HepG2 (cell line): ENCODE results near the gene PANK4. TPM values are rescaled to one million over a fixed set of nuclear protein-coding genes. Genes with fewer than 3 reads are reported as not detected.

Source experiments
- CHD4 ChIP-seq: fragments of 200-600 bp; sonication (generic); IDR thresholded peaks from 2 replicates; pipeline ENCODE4 v1.7.0; 2017; ENCODE audit warnings: mild to moderate bottlenecking, low read length, borderline replicate concordance
- KDM1A ChIP-seq: IDR thresholded peaks from 2 replicates; pipeline ENCODE4 v1.6.1; 2016; ENCODE audit warnings: missing compliant biosample characterization
- MAFG ChIP-seq: sonication (generic); formaldehyde crosslinking; IDR thresholded peaks from 2 replicates; pipeline ENCODE4 v1.5.1; 2020; ENCODE audit warnings: mild to moderate bottlenecking, missing genetic modification reagents
- NCOA1 ChIP-seq: sonication (generic); formaldehyde crosslinking; IDR thresholded peaks from 2 replicates; pipeline ENCODE4 v1.9.0; 2021; ENCODE audit warnings: missing genetic modification reagents
- REPIN1 ChIP-seq: sonication (generic); formaldehyde crosslinking; IDR thresholded peaks from 2 replicates; pipeline ENCODE4 v1.8.0; 2022; ENCODE audit warnings: missing genetic modification reagents, low read depth, mild to moderate bottlenecking, borderline replicate concordance
- THAP11 ChIP-seq: IDR thresholded peaks from 2 replicates; pipeline ENCODE4 v1.6.1; 2016; ENCODE audit warnings: missing biosample characterization, missing genetic modification reagents
- TOE1 ChIP-seq: sonication (generic); formaldehyde crosslinking; IDR thresholded peaks from 2 replicates; pipeline ENCODE4 v1.4.0; 2020; ENCODE audit warnings: mild to moderate bottlenecking, missing genetic modification reagents
- ZNF121 ChIP-seq: sonication (generic); formaldehyde crosslinking; IDR thresholded peaks from 2 replicates; pipeline ENCODE4 v1.5.0; 2020; ENCODE audit warnings: mild to moderate bottlenecking, missing genetic modification reagents
- ZNF20 ChIP-seq: sonication (generic); formaldehyde crosslinking; IDR thresholded peaks from 2 replicates; pipeline ENCODE4 v1.4.0; 2020; ENCODE audit warnings: mild to moderate bottlenecking, moderate library complexity, missing genetic modification reagents
- ZNF260 ChIP-seq: sonication (generic); formaldehyde crosslinking; IDR thresholded peaks from 2 replicates; pipeline ENCODE4 v1.4.0; 2020; ENCODE audit warnings: missing genetic modification reagents, low read depth, mild to moderate bottlenecking, borderline replicate concordance
- ZNF577 ChIP-seq: sonication (generic); formaldehyde crosslinking; IDR thresholded peaks from 2 replicates; pipeline ENCODE4 v1.4.0; 2020; ENCODE audit warnings: mild to moderate bottlenecking, low read depth, missing genetic modification reagents, borderline replicate concordance
- ZSCAN29 ChIP-seq: sonication (generic); formaldehyde crosslinking; conservative IDR thresholded peaks from 2 replicates; pipeline ENCODE4 v1.4.0; 2020; ENCODE audit warnings: mild to moderate bottlenecking, missing genetic modification reagents
- ZZZ3 ChIP-seq: sonication (generic); formaldehyde crosslinking; IDR thresholded peaks from 2 replicates; pipeline ENCODE4 v1.4.0; 2020; ENCODE audit warnings: missing genetic modification reagents, mild to moderate bottlenecking, borderline replicate concordance
- polyA plus RNA-seq, 8 experiments: library from polyadenylated mRNA; depleted of rRNA in 3 of 8; stranded (reverse) in 7 of 8; unstranded in 1 of 8; fragments of >200 nt; fragmentation: Illumina TruSeq in 4 of 8; extraction: Trizol in 4 of 8; gene quantifications; 2 replicates each; pipeline versions ENCODE4 v1.2.1 to v1.2.3, GENCODE V29; 2011 to 2016; ENCODE audit warnings: low read depth in 4 of 8, missing spikeins in 1 of 8, mixed read lengths in 1 of 8; ENCODE audit not compliant: insufficient read depth in 1 of 8
- total RNA-seq, 5 experiments: library from RNA; depleted of rRNA; stranded (reverse); fragments of >200 nt; fragmentation: Illumina TruSeq; extraction: Trizol; gene quantifications; 2 replicates each; pipeline ENCODE4 v1.2.3, GENCODE V29; 2016; ENCODE audit warnings: low read depth in 1 of 5
- TF ChIP-seq, protein P1 (sequence below): IDR thresholded peaks from 2 replicates; pipeline ENCODE4 v1.6.1; 2016; ENCODE audit warnings: mild to moderate bottlenecking, missing biosample characterization, missing genetic modification reagents
- TF ChIP-seq, protein P2 (sequence below): sonication (generic); formaldehyde crosslinking; IDR thresholded peaks from 2 replicates; pipeline ENCODE4 v1.8.1; 2023; ENCODE audit warnings: mild to moderate bottlenecking, missing genetic modification reagents
- TF ChIP-seq, protein P3 (sequence below): sonication (generic); formaldehyde crosslinking; IDR thresholded peaks from 2 replicates; pipeline ENCODE4 v1.5.1; 2020; ENCODE audit warnings: missing genetic modification reagents, mild to moderate bottlenecking, borderline replicate concordance
- TF ChIP-seq, protein P4 (sequence below): sonication (generic); formaldehyde crosslinking; IDR thresholded peaks from 2 replicates; pipeline ENCODE4 v1.5.1; 2020; ENCODE audit warnings: missing genetic modification reagents, mild to moderate bottlenecking, borderline replicate concordance
- TF ChIP-seq, protein P5 (sequence below): sonication (generic); formaldehyde crosslinking; IDR thresholded peaks from 2 replicates; pipeline ENCODE4 v1.5.0; 2020; ENCODE audit warnings: missing genetic modification reagents

The PANK4 gene
- total and polyA plus RNA-seq, 2 of the 13 experiments (the other 11 are each of a cell fraction or from before 2014, with no cell fraction given), result 17.4 to 19.3 TPM

DNA sequence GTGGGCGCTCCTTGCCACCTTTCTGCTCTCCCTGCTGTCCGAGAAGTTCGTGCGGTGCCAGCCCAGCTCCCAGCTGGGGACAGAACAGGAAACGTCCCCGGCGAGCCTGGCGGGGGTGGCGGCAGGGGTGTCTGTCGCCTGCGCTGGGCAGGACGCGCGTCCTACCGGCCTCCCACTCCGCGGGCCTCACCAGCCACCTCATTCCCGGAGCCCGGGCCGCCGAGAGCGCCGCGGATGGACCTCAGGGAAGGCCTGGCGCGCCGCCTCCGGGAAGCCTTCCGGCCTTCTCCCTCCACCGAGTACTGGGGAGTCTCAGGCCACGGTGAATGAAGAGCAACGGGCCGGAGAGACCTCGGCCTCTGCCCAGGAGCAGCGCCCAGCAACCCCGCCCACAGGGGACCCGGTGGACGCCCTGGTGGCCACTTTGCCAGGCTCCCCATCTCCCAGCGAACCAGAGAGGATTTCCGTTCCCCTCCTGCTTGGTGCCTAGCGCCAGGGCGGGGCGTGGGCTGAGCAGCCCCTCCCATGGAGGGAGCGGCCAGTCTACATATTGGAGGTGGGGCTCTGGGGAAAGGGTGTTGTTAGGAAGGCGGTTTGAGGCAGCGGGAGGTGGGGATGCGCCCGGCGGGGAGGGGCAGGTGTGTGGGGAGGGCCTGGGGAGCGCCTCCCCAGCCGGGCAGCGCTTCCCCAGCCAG is 20.3 kb upstream of the PANK4 start (continued):
- TF ChIP-seq ZZZ3 (CRISPR knock-in tag) (0 out of 2 replicates have a peak, but pooled peaks have one; percentile 26), ZNF260 (no peak), KDM1A (CRISPR knock-in tag) (0 out of 2 replicates have a peak, but pooled peaks have one; percentile 15), REPIN1 (CRISPR knock-in tag) (no peak; the same call in 1 of the 2 replicates), CHD4 (no peak), THAP11 (CRISPR knock-in tag) (peak; percentile 51), NCOA1 (no peak), TOE1 (CRISPR knock-in tag) (no peak), MAFG (CRISPR knock-in tag) (no peak), ZNF121 (no peak), ZNF20 (CRISPR knock-in tag) (no peak), ZNF577 (CRISPR knock-in tag) (no peak), ZSCAN29 (no peak)
- TF ChIP-seq, protein P1, sequence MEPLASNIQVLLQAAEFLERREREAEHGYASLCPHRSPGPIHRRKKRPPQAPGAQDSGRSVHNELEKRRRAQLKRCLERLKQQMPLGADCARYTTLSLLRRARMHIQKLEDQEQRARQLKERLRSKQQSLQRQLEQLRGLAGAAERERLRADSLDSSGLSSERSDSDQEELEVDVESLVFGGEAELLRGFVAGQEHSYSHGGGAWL (CRISPR knock-in tag), result no peak; the same call in 1 of the 2 replicates
- TF ChIP-seq, protein P2, sequence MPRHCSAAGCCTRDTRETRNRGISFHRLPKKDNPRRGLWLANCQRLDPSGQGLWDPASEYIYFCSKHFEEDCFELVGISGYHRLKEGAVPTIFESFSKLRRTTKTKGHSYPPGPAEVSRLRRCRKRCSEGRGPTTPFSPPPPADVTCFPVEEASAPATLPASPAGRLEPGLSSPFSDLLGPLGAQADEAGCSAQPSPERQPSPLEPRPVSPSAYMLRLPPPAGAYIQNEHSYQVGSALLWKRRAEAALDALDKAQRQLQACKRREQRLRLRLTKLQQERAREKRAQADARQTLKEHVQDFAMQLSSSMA (CRISPR knock-in tag), result no peak
- TF ChIP-seq, protein P3, sequence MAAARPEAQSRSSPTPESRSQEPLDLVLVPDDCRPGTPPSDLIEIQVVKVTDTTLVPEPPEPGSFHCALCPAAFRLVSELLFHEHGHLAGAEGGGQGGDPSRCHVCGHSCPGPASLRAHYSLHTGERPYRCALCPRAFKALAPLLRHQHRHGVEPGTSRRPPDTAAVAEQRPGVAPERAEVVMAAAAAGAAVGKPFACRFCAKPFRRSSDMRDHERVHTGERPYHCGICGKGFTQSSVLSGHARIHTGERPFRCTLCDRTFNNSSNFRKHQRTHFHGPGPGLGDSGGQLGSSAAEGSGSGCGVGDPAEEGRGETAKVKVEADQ, result no peak
- TF ChIP-seq, protein P4, sequence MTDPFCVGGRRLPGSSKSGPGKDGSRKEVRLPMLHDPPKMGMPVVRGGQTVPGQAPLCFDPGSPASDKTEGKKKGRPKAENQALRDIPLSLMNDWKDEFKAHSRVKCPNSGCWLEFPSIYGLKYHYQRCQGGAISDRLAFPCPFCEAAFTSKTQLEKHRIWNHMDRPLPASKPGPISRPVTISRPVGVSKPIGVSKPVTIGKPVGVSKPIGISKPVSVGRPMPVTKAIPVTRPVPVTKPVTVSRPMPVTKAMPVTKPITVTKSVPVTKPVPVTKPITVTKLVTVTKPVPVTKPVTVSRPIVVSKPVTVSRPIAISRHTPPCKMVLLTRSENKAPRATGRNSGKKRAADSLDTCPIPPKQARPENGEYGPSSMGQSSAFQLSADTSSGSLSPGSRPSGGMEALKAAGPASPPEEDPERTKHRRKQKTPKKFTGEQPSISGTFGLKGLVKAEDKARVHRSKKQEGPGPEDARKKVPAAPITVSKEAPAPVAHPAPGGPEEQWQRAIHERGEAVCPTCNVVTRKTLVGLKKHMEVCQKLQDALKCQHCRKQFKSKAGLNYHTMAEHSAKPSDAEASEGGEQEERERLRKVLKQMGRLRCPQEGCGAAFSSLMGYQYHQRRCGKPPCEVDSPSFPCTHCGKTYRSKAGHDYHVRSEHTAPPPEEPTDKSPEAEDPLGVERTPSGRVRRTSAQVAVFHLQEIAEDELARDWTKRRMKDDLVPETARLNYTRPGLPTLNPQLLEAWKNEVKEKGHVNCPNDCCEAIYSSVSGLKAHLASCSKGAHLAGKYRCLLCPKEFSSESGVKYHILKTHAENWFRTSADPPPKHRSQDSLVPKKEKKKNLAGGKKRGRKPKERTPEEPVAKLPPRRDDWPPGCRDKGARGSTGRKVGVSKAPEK, result no peak
- TF ChIP-seq, protein P5, sequence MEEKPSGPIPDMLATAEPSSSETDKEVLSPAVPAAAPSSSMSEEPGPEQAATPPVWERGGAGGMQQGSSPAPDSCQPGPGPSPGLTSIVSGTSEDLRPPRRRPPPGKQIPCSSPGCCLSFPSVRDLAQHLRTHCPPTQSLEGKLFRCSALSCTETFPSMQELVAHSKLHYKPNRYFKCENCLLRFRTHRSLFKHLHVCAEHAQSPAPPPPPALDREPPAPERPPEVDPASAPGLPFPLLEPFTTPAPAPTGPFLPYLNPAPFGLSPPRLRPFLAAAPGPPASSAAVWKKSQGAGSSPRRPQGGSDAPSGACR (CRISPR knock-in tag), result 0 out of 2 replicates have a peak, but pooled peaks have one; percentile 11
